GM18507 (cell line): ENCODE results near the gene LGI1.

Source experiments
- DNase-seq: peaks from one replicate; pipeline ENCODE4 v3.0.0; 2011; ENCODE audit warnings: low read depth; ENCODE audit not compliant: insufficient read length; ENCODE audit errors: extremely low spot score
- FAIRE-seq: peaks from 2 replicates; lab custom pipeline; 2011; peaks lifted over from hg19 to GRCh38; lab: Jason Lieb, UNC

LGI1 gene

DNA sequence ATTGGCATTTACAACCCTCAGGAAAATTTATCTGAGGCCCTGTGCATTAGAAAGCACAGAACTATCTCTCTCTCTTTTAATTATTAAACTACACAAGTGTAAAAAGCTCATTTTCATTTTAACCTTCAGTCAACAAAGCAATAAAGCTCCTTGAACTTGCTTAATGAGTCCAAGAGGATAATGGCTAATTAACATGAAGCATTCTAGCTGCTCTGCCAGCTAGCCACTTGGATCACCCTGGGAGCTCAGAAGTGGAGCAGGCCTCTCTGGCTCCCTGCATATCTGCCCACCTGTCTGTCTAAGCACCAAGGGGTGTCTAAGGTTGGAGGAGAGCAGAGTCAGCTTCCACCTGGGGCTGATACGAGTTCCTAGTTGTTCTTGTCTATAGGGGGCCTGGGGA is 80.1 kb downstream of the LGI1 start:
- DNase-seq = no peak
- FAIRE-seq = no peak

DNA sequence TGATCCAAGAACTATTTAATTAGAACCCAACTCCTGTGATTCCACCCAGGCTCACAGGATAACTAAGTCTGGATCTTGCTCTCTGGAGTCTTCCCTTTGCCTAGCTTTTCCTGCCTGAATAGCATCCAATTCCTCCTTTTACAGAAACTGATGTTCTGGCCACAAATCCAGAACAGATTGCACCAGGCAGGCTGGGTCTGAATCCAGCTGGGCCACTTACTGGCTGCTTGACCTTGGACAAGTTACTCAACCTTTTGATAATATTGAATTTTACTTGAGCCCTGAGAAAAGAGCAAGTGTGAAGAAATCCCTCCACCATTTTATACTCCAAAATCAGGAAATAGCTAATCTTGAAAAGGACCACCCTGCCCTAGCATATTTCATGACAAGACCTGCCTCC is 80.5 kb downstream of the LGI1 start:
- no peak for DNase-seq
- no peak for FAIRE-seq

- DNase-seq (no peak), FAIRE-seq (no peak)
Measured at GRCh38 chr10:93841961-93842360, 84.2 kb downstream of the LGI1 start.

DNA sequence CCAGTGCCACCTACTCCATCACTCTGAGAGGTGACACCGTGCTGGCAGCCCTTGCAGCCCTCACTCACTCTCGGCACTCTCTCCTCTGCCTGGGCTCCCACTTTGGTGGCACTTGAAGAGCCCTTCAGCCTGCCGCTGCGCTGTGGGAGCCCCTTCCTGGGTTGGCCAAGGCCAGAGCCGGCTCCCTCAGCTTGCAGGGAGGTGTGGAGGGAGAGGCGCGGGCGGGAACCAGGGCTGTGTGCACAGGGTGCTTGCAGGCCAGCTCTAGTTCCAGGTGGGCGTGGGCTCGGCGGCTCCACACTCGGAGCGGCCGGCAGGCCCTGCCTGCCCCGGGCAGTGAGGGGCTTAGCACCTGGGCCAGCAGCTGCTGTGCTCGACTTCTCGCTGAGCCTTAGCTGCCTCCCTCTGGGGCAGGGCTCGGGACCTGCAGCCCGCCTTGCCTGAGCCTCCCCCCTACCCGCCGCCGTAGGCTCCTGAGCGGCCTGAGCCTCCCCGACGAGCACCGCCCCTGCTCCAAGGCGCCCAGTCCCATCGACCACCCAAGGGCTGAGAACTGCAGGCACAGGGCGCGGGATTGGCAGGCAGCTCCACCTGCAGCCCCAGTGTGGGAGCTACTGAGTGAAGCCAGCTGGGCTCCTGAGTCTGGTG is 87.4 kb downstream of the LGI1 start:
- no peak for FAIRE-seq
- DNase-seq = no peak
